GM18868 (cell line): ENCODE measurements around the gene FNDC4.
A peak's percentile ranks its signal among the peaks of the same experiment; 100 is the strongest.

Source experiments
- ATAC-seq: cut with Tn5 transposase; IDR thresholded peaks from one replicate; pipeline ENCODE4 v1.9.1; 2021; ENCODE audit warnings: mild to moderate bottlenecking, moderate library complexity; ENCODE audit not compliant: unreplicated experiment

FNDC4 gene

GRCh38 chr2:27494284-27494943 is 586 bp downstream of the FNDC4 start:
- ATAC-seq, result no peak

- no peak for ATAC-seq
These were observed 1.1 kb downstream of the FNDC4 start for GRCh38 chr2:27493948-27494283.

GRCh38 chr2:27492557-27492956 is 2.4 kb downstream of the FNDC4 start:
- no peak for ATAC-seq

- ATAC-seq, result peak; percentile 98
These were observed 5.3 kb downstream of the FNDC4 start, which contains the start of gene IFT172 for GRCh38 chr2:27489498-27490397. IFT172 (minus strand) TSS chr2:27489743; CDS start chr2:27489653, 90 bp downstream.

GRCh38 chr2:27489118-27489497 is 5.9 kb downstream of the FNDC4 start:
- no peak for ATAC-seq

- no peak for ATAC-seq
These were observed 9.5 kb downstream of the FNDC4 start for GRCh38 chr2:27485496-27485895.

- no peak for ATAC-seq
These were observed 23.0 kb downstream of the FNDC4 start for GRCh38 chr2:27471961-27472360.

GRCh38 chr2:27464443-27464842 is 30.6 kb downstream of the FNDC4 start:
- no peak for ATAC-seq

GRCh38 chr2:27461118-27461517 is 33.9 kb downstream of the FNDC4 start:
- no peak for ATAC-seq

GRCh38 chr2:27453968-27454367 is 41.0 kb downstream of the FNDC4 start:
- no peak for ATAC-seq

- no peak for ATAC-seq
These were observed 43.9 kb downstream of the FNDC4 start for GRCh38 chr2:27451095-27451494.

- no peak for ATAC-seq
These were observed 46.6 kb downstream of the FNDC4 start for GRCh38 chr2:27448381-27448780.

GRCh38 chr2:27446057-27446456 is 48.9 kb downstream of the FNDC4 start:
- no peak for ATAC-seq

GRCh38 chr2:27445615-27446014 is 49.4 kb downstream of the FNDC4 start:
- ATAC-seq, result no peak

- ATAC-seq, result no peak
These were observed 49.8 kb downstream of the FNDC4 start for GRCh38 chr2:27445155-27445554.

- ATAC-seq, result no peak
These were observed 52.1 kb downstream of the FNDC4 start for GRCh38 chr2:27442920-27443282.

- ATAC-seq, result no peak
These were observed 52.8 kb downstream of the FNDC4 start, which contains the start of gene KRTCAP3 for GRCh38 chr2:27441958-27442919. KRTCAP3 (plus strand) TSS chr2:27442381; CDS start chr2:27442413, 32 bp downstream.
